OCI-LY3 (cell line): ENCODE results near the gene QSER1.

Source experiments
- H2AFZ ChIP-seq: fragments of 200-600, 300-600 bp; shearing (Covaris generic); 2 replicates; pipeline ENCODE4 v1.6.0; 2014; ENCODE audit warnings: antibody characterized with exemption, low read depth, low read length
- H3K27ac ChIP-seq: fragments of 200-600, 300-600 bp; sonication (generic); 2 replicates; pipeline ENCODE4 v1.5.1; 2014; ENCODE audit warnings: mild to moderate bottlenecking, low read length, moderate library complexity, mixed read lengths
- H3K27me3 ChIP-seq: fragments of 200-600, 300-600 bp; sonication (generic); 2 replicates; pipeline ENCODE4 v1.6.1; 2014; ENCODE audit warnings: low read depth, low read length, mixed read lengths
- H3K36me3 ChIP-seq: fragments of 200-600, 300-600 bp; sonication (generic); replicated peaks from 2 replicates; pipeline ENCODE3; 2014; ENCODE audit warnings: low read depth, low read length, mixed read lengths
- H3K4me1 ChIP-seq: fragments of 300-600, 200-600 bp; sonication (generic); 2 replicates; pipeline ENCODE4 v1.6.1; 2014; ENCODE audit warnings: low read length, mixed read lengths
- H3K4me2 ChIP-seq: fragments of 200-600, 300-600 bp; sonication (generic); 2 replicates; pipeline ENCODE4 v1.6.1; 2014; ENCODE audit warnings: low read length, mixed read lengths
- H3K4me3 ChIP-seq: fragments of 300-600, 200-600 bp; sonication (generic); 2 replicates; pipeline ENCODE4 v1.5.1; 2014; ENCODE audit warnings: antibody characterized with exemption, mild to moderate bottlenecking, low read length, moderate library complexity
- H3K79me2 ChIP-seq: fragments of 300-600, 200-600 bp; shearing (Covaris generic); 2 replicates; pipeline ENCODE4 v1.6.1; 2014; ENCODE audit warnings: mild to moderate bottlenecking, low read length, mixed read lengths
- H3K9ac ChIP-seq: fragments of 300-600, 200-600 bp; shearing (Covaris generic); 2 replicates; pipeline ENCODE4 v1.6.0; 2014; ENCODE audit warnings: mild to moderate bottlenecking, low read length, moderate library complexity
- H3K9me3 ChIP-seq: fragments of 200-600, 300-600 bp; shearing (Covaris generic); 2 replicates; pipeline ENCODE4 v1.6.1; 2014; ENCODE audit warnings: low read length, mixed read lengths; ENCODE audit not compliant: insufficient read depth
- H4K20me1 ChIP-seq: fragments of 200-600, 300-600 bp; sonication (generic); 2 replicates; pipeline ENCODE4 v1.6.1; 2016; ENCODE audit warnings: low read length, mixed read lengths; ENCODE audit not compliant: insufficient read depth
- EZH2phosphoT487 ChIP-seq: fragments of 200-600 bp; shearing (Covaris generic); IDR thresholded peaks from 2 replicates; pipeline ENCODE4 v1.6.1; 2018; ENCODE audit warnings: antibody characterized with exemption, mixed run types, low read depth
- TF ChIP-seq, protein P1 (sequence below): fragments of 200-600, 300-600 bp; sonication (generic); IDR thresholded peaks from 2 replicates; pipeline ENCODE4 v1.5.1; 2014; ENCODE audit warnings: antibody characterized with exemption, low read length, low read depth

Gene QSER1

DNA sequence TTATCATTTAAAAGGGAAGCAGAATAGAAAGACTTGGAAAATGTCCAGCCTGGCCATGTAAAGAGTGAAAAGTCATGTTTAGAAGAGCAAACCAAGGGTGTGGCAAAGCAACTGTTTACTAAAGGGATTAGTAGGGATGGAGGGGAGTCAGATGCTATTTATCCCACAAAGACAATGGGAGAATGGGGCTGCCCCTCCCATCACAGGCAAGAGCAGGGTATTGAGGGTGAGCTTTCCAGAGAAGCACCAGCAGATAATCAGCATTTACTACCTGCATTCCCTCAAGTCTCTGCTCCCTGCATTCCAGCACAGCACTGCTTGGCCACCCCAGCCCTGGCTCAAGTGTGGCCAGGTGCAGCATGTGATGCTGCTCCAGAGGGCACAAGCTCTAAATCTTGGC is 18.5 kb upstream of the QSER1 start:
- TF ChIP-seq EZH2phosphoT487, result no peak
- TF ChIP-seq, protein P1, sequence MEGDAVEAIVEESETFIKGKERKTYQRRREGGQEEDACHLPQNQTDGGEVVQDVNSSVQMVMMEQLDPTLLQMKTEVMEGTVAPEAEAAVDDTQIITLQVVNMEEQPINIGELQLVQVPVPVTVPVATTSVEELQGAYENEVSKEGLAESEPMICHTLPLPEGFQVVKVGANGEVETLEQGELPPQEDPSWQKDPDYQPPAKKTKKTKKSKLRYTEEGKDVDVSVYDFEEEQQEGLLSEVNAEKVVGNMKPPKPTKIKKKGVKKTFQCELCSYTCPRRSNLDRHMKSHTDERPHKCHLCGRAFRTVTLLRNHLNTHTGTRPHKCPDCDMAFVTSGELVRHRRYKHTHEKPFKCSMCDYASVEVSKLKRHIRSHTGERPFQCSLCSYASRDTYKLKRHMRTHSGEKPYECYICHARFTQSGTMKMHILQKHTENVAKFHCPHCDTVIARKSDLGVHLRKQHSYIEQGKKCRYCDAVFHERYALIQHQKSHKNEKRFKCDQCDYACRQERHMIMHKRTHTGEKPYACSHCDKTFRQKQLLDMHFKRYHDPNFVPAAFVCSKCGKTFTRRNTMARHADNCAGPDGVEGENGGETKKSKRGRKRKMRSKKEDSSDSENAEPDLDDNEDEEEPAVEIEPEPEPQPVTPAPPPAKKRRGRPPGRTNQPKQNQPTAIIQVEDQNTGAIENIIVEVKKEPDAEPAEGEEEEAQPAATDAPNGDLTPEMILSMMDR, result no peak
- H3K27ac ChIP-seq, result no peak overlapping the region
- no peak overlapping the region for H2AFZ ChIP-seq
- H3K27me3 ChIP-seq, result peaks cover 7% of the 10 kb centered on the region; the same call in 1 of the 2 replicates
- no peaks in the 10 kb centered on the region for H3K79me2 ChIP-seq
- H3K9ac ChIP-seq, result no peak overlapping the region
- H4K20me1 ChIP-seq, result no peaks in the 10 kb centered on the region
- no peaks in the 10 kb centered on the region for H3K36me3 ChIP-seq
- no peaks in the 10 kb centered on the region for H3K4me1 ChIP-seq
- H3K4me2 ChIP-seq, result no peak overlapping the region
- no peak overlapping the region for H3K4me3 ChIP-seq
- H3K9me3 ChIP-seq, result no peaks in the 10 kb centered on the region

DNA sequence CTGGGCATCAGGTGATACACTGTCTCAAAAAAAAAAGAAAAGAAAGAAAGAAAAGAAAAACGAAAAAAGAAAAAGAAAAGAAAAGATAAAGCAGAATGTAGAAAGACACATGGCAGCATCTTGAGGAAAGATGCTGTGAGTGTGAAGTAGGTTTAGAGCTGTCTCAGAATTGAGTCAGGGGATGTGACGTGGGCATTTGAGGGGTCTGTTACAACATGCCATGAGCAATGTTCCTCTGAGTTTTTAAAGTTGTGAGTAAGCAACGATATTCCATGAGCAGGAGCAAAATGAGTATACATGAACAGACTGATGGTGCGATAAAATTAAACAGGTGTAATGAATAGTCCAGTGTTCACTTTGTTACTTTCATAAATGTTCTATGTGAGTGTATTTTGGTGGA is 11.3 kb upstream of the QSER1 start:
- no peaks in the 10 kb centered on the region for H3K79me2 ChIP-seq
- H3K9ac ChIP-seq, result no peak overlapping the region
- peaks cover under 1% of the 10 kb centered on the region; the same call in 1 of the 2 replicates for H3K27me3 ChIP-seq
- H3K4me3 ChIP-seq, result no peak overlapping the region
- no peaks in the 10 kb centered on the region for H3K36me3 ChIP-seq
- no peak overlapping the region for H3K27ac ChIP-seq
- H2AFZ ChIP-seq, result no peak overlapping the region
- no peaks in the 10 kb centered on the region for H3K4me1 ChIP-seq
- no peaks in the 10 kb centered on the region for H4K20me1 ChIP-seq
- TF ChIP-seq EZH2phosphoT487, result no peak
- TF ChIP-seq, protein P1, result no peak
- no peak overlapping the region for H3K4me2 ChIP-seq
- H3K9me3 ChIP-seq, result no peaks in the 10 kb centered on the region

DNA sequence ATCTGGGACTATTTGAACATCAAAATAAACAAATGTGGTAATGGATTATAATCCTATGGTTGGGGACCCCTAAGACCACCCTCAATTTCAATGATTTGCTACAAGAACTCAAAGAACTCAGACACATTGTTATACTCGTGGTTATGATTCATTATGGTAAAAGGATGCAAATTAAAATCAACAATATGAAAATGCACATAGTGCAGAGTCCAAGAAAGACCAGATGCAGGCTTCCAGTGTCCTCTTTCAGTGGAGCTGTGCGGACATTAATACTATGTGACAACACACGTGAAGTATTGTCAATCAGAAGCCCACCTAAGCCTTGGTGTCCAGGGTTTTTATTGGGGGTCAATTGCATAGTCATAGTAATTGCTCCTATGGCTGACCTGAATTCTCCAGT is 9.2 kb upstream of the QSER1 start:
- H3K4me2 ChIP-seq, result no peak overlapping the region
- no peak overlapping the region for H2AFZ ChIP-seq
- no peak for TF ChIP-seq EZH2phosphoT487
- TF ChIP-seq, protein P1, result no peak
- no peaks in the 10 kb centered on the region for H3K4me1 ChIP-seq
- H3K27me3 ChIP-seq, result no peaks in the 10 kb centered on the region
- no peak overlapping the region for H3K4me3 ChIP-seq
- no peak overlapping the region for H3K27ac ChIP-seq
- H3K79me2 ChIP-seq, result no peaks in the 10 kb centered on the region
- H3K9me3 ChIP-seq, result no peaks in the 10 kb centered on the region
- H3K9ac ChIP-seq, result no peak overlapping the region
- H3K36me3 ChIP-seq, result no peaks in the 10 kb centered on the region
- no peaks in the 10 kb centered on the region for H4K20me1 ChIP-seq

DNA sequence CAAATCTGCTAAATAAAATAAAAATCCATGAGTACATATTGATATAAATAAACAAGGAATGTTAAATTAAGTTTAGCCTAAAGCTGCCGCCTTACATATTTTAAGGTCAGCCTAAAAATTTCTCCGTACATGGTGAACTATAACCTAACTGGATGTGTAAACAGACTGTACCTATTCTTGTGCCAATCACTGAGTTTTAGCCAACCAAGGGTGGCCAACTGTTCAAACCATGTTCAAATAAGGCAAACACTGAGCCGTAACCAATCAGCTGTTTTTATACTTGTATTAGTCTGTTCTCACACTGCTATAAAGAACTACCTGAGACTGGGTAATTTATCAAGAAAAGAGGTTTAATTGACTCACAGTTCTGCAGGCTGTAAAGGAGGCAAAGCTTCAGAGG is 8.6 kb upstream of the QSER1 start:
- TF ChIP-seq, protein P1, result no peak
- no peak for TF ChIP-seq EZH2phosphoT487
- H3K79me2 ChIP-seq, result no peaks in the 10 kb centered on the region
- H4K20me1 ChIP-seq, result no peaks in the 10 kb centered on the region
- H3K9me3 ChIP-seq, result no peaks in the 10 kb centered on the region
- H3K9ac ChIP-seq, result no peak overlapping the region
- H3K4me2 ChIP-seq, result no peak overlapping the region
- H3K4me3 ChIP-seq, result no peak overlapping the region
- H3K27ac ChIP-seq, result no peak overlapping the region
- no peaks in the 10 kb centered on the region for H3K27me3 ChIP-seq
- no peaks in the 10 kb centered on the region for H3K36me3 ChIP-seq
- H2AFZ ChIP-seq, result no peak overlapping the region
- H3K4me1 ChIP-seq, result no peaks in the 10 kb centered on the region
